ENCODE results near the gene CSH2. TPM values are rescaled to one million over a fixed set of nuclear protein-coding genes. Genes with fewer than 3 reads are reported as not detected.

The CSH2 gene
- total and polyA plus RNA-seq, 7 donors = not detected

GRCh38 chr17:63828936-63829335, 44.5 kb downstream of the CSH2 start:
- ATAC-seq (no peak), DNase-seq (no peak)
- no peaks in the 10 kb centered on the region for H3K27me3 ChIP-seq (ENCODE audit: insufficient read depth in 3 of 3, low read length in 2 of 3)
- intact Hi-C loops (cut with DNase I) = loop anchor here in 1 of 2 donors (5.0 kb wide), 1 partner anchor 678 kb away; the partner anchor contains the start of genes CEP95 and DDX5
- WGBS, 3 donors = 82 to 91% (median 88%) methylated on average over 3 of the region's 3 CpGs
- no peak for TF ChIP-seq CTCF (IDR thresholded peaks at IDR 0.05)
- H3K9me3 ChIP-seq = no peaks in the 10 kb centered on the region
- H3K4me3 ChIP-seq = peak overlapping the region; percentile 93
- peak overlapping the region; percentile 19 for H3K27ac ChIP-seq
- H3K4me1 ChIP-seq = peaks cover 26% of the 10 kb centered on the region
- peaks cover 33 to 79% of the 10 kb centered on the region in 2 donors for H3K36me3 ChIP-seq (ENCODE audit: insufficient read depth in 1 of 2, low read depth in 1 of 2)

- Histone ChIP-seq H3K9me3 (no peaks in the 10 kb centered on the region), H3K36me3 (ENCODE audit: insufficient read depth in 1 of 2, low read depth in 1 of 2) (peaks cover 27 to 79% of the 10 kb centered on the region in 2 donors), H3K27ac (peak overlapping the region; percentile 97), H3K4me3 (peak overlapping the region; percentile 93), H3K4me1 (peaks cover 28% of the 10 kb centered on the region), H3K27me3 (ENCODE audit: insufficient read depth in 3 of 3, low read length in 2 of 3) (no peaks in the 10 kb centered on the region)
- ATAC-seq = no peak
- no peak for TF ChIP-seq CTCF (IDR thresholded peaks at IDR 0.05)
- DNase-seq = no peak
- WGBS, 3 donors = 1 to 2% (median 2%) methylated on average over 19 of the region's 19 CpGs
- intact Hi-C loops (cut with DNase I) = loop anchor here in 1 of 2 donors (2.0 to 5.0 kb wide), 2 partner anchors 53 to 679 kb away; partner anchors contain the start of genes CEP95, DDX42 and DDX5
Measured at GRCh38 chr17:63827801-63828221, 45.7 kb downstream of the CSH2 start.

GRCh38 chr17:63827002-63827800, 46.3 kb downstream of the CSH2 start, which contains the start of the genes FTSJ3 and PSMC5:
FTSJ3 (minus strand) TSS chr17:63827663; CDS start chr17:63826902, 761 bp downstream.
PSMC5 (plus strand) TSS chr17:63827431; CDS start chr17:63827491, 60 bp downstream.
- TF ChIP-seq CTCF (IDR thresholded peaks at IDR 0.05) = peak; percentile 40
- intact Hi-C loops (cut with DNase I) = loop anchor here in 1 of 2 donors (2.0 to 5.0 kb wide), 2 partner anchors 52 to 680 kb away; partner anchors contain the start of genes CEP95, DDX42 and DDX5
- no peaks in the 10 kb centered on the region for H3K27me3 ChIP-seq (ENCODE audit: insufficient read depth in 3 of 3, low read length in 2 of 3)
- H3K27ac ChIP-seq = peak within 1 kb of the TSS; percentile 97
- ATAC-seq (peak; percentile 91 to 95 (median 93)), DNase-seq (peak; percentile 96 to 99)
- peaks cover 27 to 79% of the 10 kb centered on the region in 2 donors for H3K36me3 ChIP-seq (ENCODE audit: insufficient read depth in 1 of 2, low read depth in 1 of 2)
- WGBS, 3 donors = 0 to 1% (median 0%) methylated on average over 52 to 58 of the region's 58 CpGs
- peaks cover 32% of the 10 kb centered on the region for H3K4me1 ChIP-seq
- H3K4me3 ChIP-seq = peak within 1 kb of the TSS; percentile 93
- H3K9me3 ChIP-seq = no peaks in the 10 kb centered on the region

- peak in 3 of 4 donors; percentile 2 to 21 (median 20) for ATAC-seq
- no peak for DNase-seq
- no peak for TF ChIP-seq CTCF (IDR thresholded peaks at IDR 0.05)
Measured at GRCh38 chr17:63826468-63827001, 46.9 kb downstream of the CSH2 start.

More at GRCh38 chr17:63826468-63827001, 46.9 kb downstream of the CSH2 start:
- 0 to 1% (median 1%) methylated on average over 31 of the region's 31 CpGs for WGBS, 3 donors
- intact Hi-C loops (cut with DNase I) = loop anchor here in 1 of 2 donors (2.0 to 5.0 kb wide), 2 partner anchors 52 to 681 kb away; partner anchors contain the start of genes CEP95, DDX42 and DDX5
- H3K27me3 ChIP-seq (ENCODE audit: insufficient read depth in 3 of 3, low read length in 2 of 3) = no peaks in the 10 kb centered on the region
- peaks cover 24 to 79% of the 10 kb centered on the region in 2 donors for H3K36me3 ChIP-seq (ENCODE audit: insufficient read depth in 1 of 2, low read depth in 1 of 2)
- H3K9me3 ChIP-seq = no peaks in the 10 kb centered on the region
- peak overlapping the region; percentile 93 for H3K4me3 ChIP-seq
- peak overlapping the region; percentile 97 for H3K27ac ChIP-seq
- H3K4me1 ChIP-seq = peaks cover 32% of the 10 kb centered on the region
